A549 (cell line): ENCODE data around the gene PLIN3.

Experiments used
- CTCF ChIP-seq: fragments of >200 bp; sonication (Bioruptor Twin); formaldehyde crosslinking; IDR thresholded peaks from 3 replicates; pipeline ENCODE4 v1.5.1; 2016
- EP300 ChIP-seq, 2 experiments: fragments of >200 bp; sonication (Bioruptor Twin); formaldehyde crosslinking; IDR thresholded peaks; 2 replicates in 1 of 2; 3 replicates in 1 of 2; pipeline ENCODE4 v1.6.1; 2016 to 2017
- RAD21 ChIP-seq, 2 experiments: fragments of >200 bp in 1 of 2; sonication (Bioruptor Twin) in 1 of 2; formaldehyde crosslinking in 1 of 2; IDR thresholded peaks in 1 of 2; conservative IDR thresholded peaks in 1 of 2; 2 replicates in 1 of 2; 3 replicates in 1 of 2; pipeline ENCODE4 v1.6.1; 2012 to 2018; ENCODE audit warnings: inconsistent platforms in 1 of 2

- TF ChIP-seq CTCF: no peak
- no peak for TF ChIP-seq EP300 (IDR thresholded peaks at IDR 0.05)
- TF ChIP-seq RAD21 (conservative IDR thresholded peaks at IDR 0.05 in 1 of 2, IDR thresholded peaks at IDR 0.05 in 1 of 2): no peak
Observed at GRCh38 chr19:4879041-4879440, 11.6 kb upstream of the PLIN3 start.
